Adrenal gland (tissue), 12 donors: ENCODE results near the gene SCN8A. TPM values are rescaled to one million over a fixed set of nuclear protein-coding genes. Genes with fewer than 3 reads are reported as not detected.

ENCODE experiments used
- DNase-seq, 7 donors: peaks; one replicate each; pipeline ENCODE4 v3.0.0-alpha.2; 2019 to 2020
- H3K27ac ChIP-seq, 5 donors: fragments of 200-600 bp; sonication (generic) in 4 of 5; 1 replicate in 3 of 5; 2 replicates in 2 of 5; pipeline versions ENCODE4 v1.5.1 to v1.8.0; 2016 to 2020; ENCODE audit warnings: mild to moderate bottlenecking in 1 of 5
- H3K27me3 ChIP-seq: fragments of 200-600 bp; 2 replicates; pipeline ENCODE4 v1.8.0; 2021
- H3K36me3 ChIP-seq, 2 donors: fragments of 200-600 bp; replicated peaks in 1 of 2; 1 replicate in 1 of 2; 2 replicates in 1 of 2; pipeline versions ENCODE4 v1.5.1 to v1.8.0; 2018 to 2022
- H3K4me1 ChIP-seq, 2 donors: fragments of 200-600 bp; replicated peaks in 1 of 2; 1 replicate in 1 of 2; 2 replicates in 1 of 2; pipeline versions ENCODE4 v1.5.1 to v1.8.0; 2018 to 2021
- H3K4me3 ChIP-seq, 4 donors: fragments of 200-600 bp; sonication (generic) in 3 of 4; one replicate each; pipeline ENCODE4 v1.5.1; 2016 to 2018
- H3K9me3 ChIP-seq, 3 donors: fragments of 200-600 bp; sonication (generic) in 1 of 3; replicated peaks in 1 of 3; 1 replicate in 2 of 3; 2 replicates in 1 of 3; pipeline versions ENCODE4 v1.5.1 to v1.8.0; 2016 to 2021
- CTCF ChIP-seq, 6 experiments: fragments of 450-650 bp in 4 of 6; fragments of 200-600 bp in 2 of 6; sonication (generic) in 1 of 6; IDR thresholded peaks; 1 replicate in 5 of 6; 2 replicates in 1 of 6; pipeline versions ENCODE4 v1.5.1 to v1.8.0; 2016 to 2021; ENCODE audit warnings: antibody characterized with exemption in 6 of 6, mild to moderate bottlenecking in 2 of 6, moderate library complexity in 1 of 6
- POLR2A ChIP-seq, 2 donors: fragments of 450-650 bp; IDR thresholded peaks; one replicate each; pipeline ENCODE4 v1.6.1; 2017; ENCODE audit warnings: antibody characterized with exemption in 2 of 2, mild to moderate bottlenecking in 2 of 2, moderate library complexity in 1 of 2
- WGBS, 4 donors: extraction: QIAGEN DNeasy Blood & Tissue Kit in 2 of 4; methylation state at CpG; one replicate each; pipeline versions ENCODE4 v1.1.5 to v1.1.7; 2013 to 2017; 5-methylcytosine and 5-hydroxymethylcytosine counted together
- intact Hi-C, 2 donors: fragments of 100-400 bp; cut with DNase I; formaldehyde crosslinking; loops; one replicate each; pipeline versions ENCODE4 v1.14.1 to v1.15.0; 2022 to 2023
- polyA plus RNA-seq, 3 donors: library from polyadenylated mRNA; stranded (reverse); fragments of 200-250 nt in 2 of 3; fragments of 350-450 nt in 1 of 3; fragmentation: Illumina TruSeq in 1 of 3; extraction: RNeasy Lipid Tissue Mini Kit (QIAGEN cat#74804) in 1 of 3; gene quantifications; one replicate each; pipeline ENCODE4 v1.2.3, GENCODE V29; 2013 to 2014
- total RNA-seq, 9 donors: library from RNA; depleted of rRNA in 4 of 9; stranded (reverse); fragments of >200 nt in 4 of 9; fragments of 120-200 nt in 1 of 9; fragmentation: NEBNext Ultra II Directional in 1 of 9; extraction: Animal tissue kit (Norgen Biotek cat#: 25700) in 1 of 9; gene quantifications; one replicate each; pipeline versions ENCODE4 v1.1.0 to v1.2.4, GENCODE V29; 2013 to 2023
- donor health status: healthy with polysubstance abuse.
- donor health status: Bipolar disorder and iron deficiency.
- donor health status: DM: yes; HTN: yes; CAD: no.
- donor health status: DM: no; HTN: no; CAD: no.
- donor health status: DM: no; HTN: no; CAD: no.
- donor health status: DM: yes; HTN: yes; CAD: no.

SCN8A gene
- total and polyA plus RNA-seq, 12 donors = 0.69 to 7.0 (median 2.0) TPM

GRCh38 chr12:51675071-51675803 is 84.2 kb downstream of the SCN8A start:
- Histone ChIP-seq H3K36me3 (no peaks in the 10 kb centered on the region), H3K27me3 (no peaks in the 10 kb centered on the region), H3K27ac (no peak overlapping the region), H3K4me3 (no peak overlapping the region), H3K4me1 (no peaks in the 10 kb centered on the region), H3K9me3 (no peaks in the 10 kb centered on the region)
- intact Hi-C loops = no loop called here
- TF ChIP-seq POLR2A (IDR thresholded peaks at IDR 0.05) = no peak
- no peak for TF ChIP-seq CTCF (IDR thresholded peaks at IDR 0.05)
- 58 to 69% (median 65%) methylated on average over 9 of the region's 9 CpGs for WGBS, 4 donors
- no peak for DNase-seq

GRCh38 chr12:51676875-51677274 is 85.8 kb downstream of the SCN8A start:
- no peak for DNase-seq
- Histone ChIP-seq H3K27ac (no peak overlapping the region), H3K4me1 (no peaks in the 10 kb centered on the region), H3K4me3 (no peak overlapping the region), H3K9me3 (no peaks in the 10 kb centered on the region), H3K36me3 (no peaks in the 10 kb centered on the region), H3K27me3 (no peaks in the 10 kb centered on the region)
- TF ChIP-seq POLR2A (IDR thresholded peaks at IDR 0.05) = no peak
- TF ChIP-seq CTCF (IDR thresholded peaks at IDR 0.05) = no peak
- intact Hi-C loops = no loop called here
- WGBS, 4 donors = 78 to 94% (median 89%) methylated on average over 2 of the region's 2 CpGs

GRCh38 chr12:51677284-51677968 is 86.4 kb downstream of the SCN8A start:
- no peak for DNase-seq
- no peak for TF ChIP-seq CTCF (IDR thresholded peaks at IDR 0.05)
- TF ChIP-seq POLR2A (IDR thresholded peaks at IDR 0.05) = no peak
- Histone ChIP-seq H3K9me3 (no peaks in the 10 kb centered on the region), H3K27ac (no peak overlapping the region), H3K36me3 (no peaks in the 10 kb centered on the region), H3K4me3 (no peak overlapping the region), H3K27me3 (no peaks in the 10 kb centered on the region), H3K4me1 (no peaks in the 10 kb centered on the region)
- 83 to 90% (median 86%) methylated on average over 7 of the region's 7 CpGs for WGBS, 4 donors
- intact Hi-C loops = no loop called here

- no peak overlapping the region for H3K27ac ChIP-seq
- intact Hi-C loops = no loop called here
- no peaks in the 10 kb centered on the region for H3K27me3 ChIP-seq
- 46 to 55% (median 51%) methylated on average over 5 of the region's 5 CpGs for WGBS, 4 donors
- H3K4me3 ChIP-seq = no peak overlapping the region
- no peaks in the 10 kb centered on the region for H3K36me3 ChIP-seq
- TF ChIP-seq CTCF (IDR thresholded peaks at IDR 0.05) = peak; percentile 28 to 68 (median 49)
- no peak for TF ChIP-seq POLR2A (IDR thresholded peaks at IDR 0.05)
- peak; percentile 22 to 69 (median 36) for DNase-seq
- H3K9me3 ChIP-seq = no peaks in the 10 kb centered on the region
- H3K4me1 ChIP-seq = no peaks in the 10 kb centered on the region
These were observed 87.2 kb downstream of the SCN8A start for GRCh38 chr12:51678086-51678724.
